HepG2 (cell line): ENCODE data around the gene MYO15A. TPM values are rescaled to one million over a fixed set of nuclear protein-coding genes. Genes with fewer than 3 reads are reported as not detected.

Experiments
- ATAC-seq: fragments of 200-7000 bp; cut with Tn5 transposase; 3 replicates; pipeline ENCODE4 v1.9.1; 2020; ENCODE audit warnings: mild to moderate bottlenecking, moderate library complexity
- BruUV-seq: library from RNA; stranded (reverse); fragments of 400-500 nt; replicated peaks from 2 replicates; lab custom pipeline; 2021; lab: Mats Ljungman, UMichigan
- CTCF ChIA-PET: fragments of 300-600 bp; formaldehyde crosslinking; extraction: SDS; loops from one replicate; lab custom pipeline; 2021; ENCODE audit warnings: low total read pairs, inconsistent platforms, low intra/inter-chr PET ratio; lab: Yijun Ruan, JAX
- POLR2A ChIA-PET: fragments of 350-600 bp; sonication (Branson Sonifier 250); formaldehyde crosslinking; loops from one replicate; lab custom pipeline; 2020; ENCODE audit warnings: antibody characterized with exemption, inconsistent platforms; lab: Yijun Ruan, JAX
- DNase-seq: peaks from one replicate; pipeline ENCODE4 v3.0.0-alpha.2; 2015; ENCODE audit warnings: low spot score
- FAIRE-seq: peaks from 3 replicates; lab custom pipeline; 2011; peaks lifted over from hg19 to GRCh38; lab: Jason Lieb, UNC
- H2AFZ ChIP-seq: one replicate; pipeline ENCODE4 v1.6.1; 2011; ENCODE audit warnings: low read length, inconsistent platforms
- H3K27ac ChIP-seq: fragments of 300-600 bp; 3 replicates; pipeline ENCODE4 v1.8.0; 2011; ENCODE audit warnings: mixed run types, mild to moderate bottlenecking, mixed read lengths, low read length, inconsistent platforms; ENCODE audit not compliant: insufficient read depth; ENCODE audit errors: extremely low read length
- H3K27me3 ChIP-seq, 2 experiments: fragments of 200-600 bp in 1 of 2; 2 replicates in 1 of 2; 3 replicates in 1 of 2; pipeline versions ENCODE4 v1.6.0 to v1.8.0; 2011; ENCODE audit warnings: low read length in 2 of 2, mild to moderate bottlenecking in 2 of 2, moderate library complexity in 2 of 2, inconsistent platforms in 1 of 2; ENCODE audit not compliant: insufficient read depth in 2 of 2, control insufficient read depth in 1 of 2
- H3K36me3 ChIP-seq, 2 experiments: fragments of 200-600 bp in 1 of 2; replicated peaks in 1 of 2; 2 replicates in 1 of 2; 3 replicates in 1 of 2; pipeline versions ENCODE4 v1.5.1 to v1.8.0; 2011; ENCODE audit warnings: low read length in 2 of 2, inconsistent platforms in 1 of 2; ENCODE audit not compliant: insufficient read depth in 2 of 2, control insufficient read depth in 1 of 2
- H3K4me1 ChIP-seq: 2 replicates; pipeline ENCODE4 v1.5.1; 2012; ENCODE audit warnings: low read length, inconsistent platforms; ENCODE audit not compliant: insufficient read depth
- H3K4me2 ChIP-seq: 2 replicates; pipeline ENCODE4 v1.6.0; 2011; ENCODE audit warnings: low read depth, low read length, inconsistent platforms
- H3K4me3 ChIP-seq, 3 experiments: fragments of 200-600 bp in 1 of 3; sonication (generic), shearing (Covaris generic) in 1 of 3; replicated peaks in 1 of 3; 2 replicates each; pipeline ENCODE4 v1.5.1; 2011 to 2016; ENCODE audit warnings: low read length in 3 of 3, inconsistent platforms in 2 of 3, low read depth in 2 of 3, mild to moderate bottlenecking in 2 of 3, control low read depth in 1 of 3, mixed read lengths in 1 of 3; ENCODE audit not compliant: insufficient read depth in 1 of 3
- H3K79me2 ChIP-seq: one replicate; pipeline ENCODE4 v1.6.1; 2011; ENCODE audit warnings: low read length, inconsistent platforms; ENCODE audit not compliant: insufficient read depth
- H3K9ac ChIP-seq: 2 replicates; pipeline ENCODE4 v1.6.0; 2011; ENCODE audit warnings: mild to moderate bottlenecking, low read depth, low read length, inconsistent platforms; ENCODE audit not compliant: insufficient read depth
- H3K9me3 ChIP-seq: 2 replicates; pipeline ENCODE4 v1.5.1; 2012; ENCODE audit warnings: mild to moderate bottlenecking, low read length
- H4K20me1 ChIP-seq: 2 replicates; pipeline ENCODE4 v1.6.0; 2011; ENCODE audit warnings: inconsistent platforms, mild to moderate bottlenecking, low read length, moderate library complexity; ENCODE audit not compliant: insufficient read depth
- FOXA3 ChIP-seq: IDR thresholded peaks from 2 replicates; pipeline ENCODE4 v1.6.1; 2016; ENCODE audit warnings: missing genetic modification reagents, missing compliant biosample characterization
- HCFC1 ChIP-seq: fragments of 150-350 bp; IDR thresholded peaks from 2 replicates; pipeline ENCODE4 v1.6.1; 2014; ENCODE audit warnings: low read depth, low read length
- MTA1 ChIP-seq: sonication (generic); formaldehyde crosslinking; IDR thresholded peaks from 2 replicates; pipeline ENCODE4 v1.4.0; 2020; ENCODE audit warnings: missing genetic modification reagents, mild to moderate bottlenecking, borderline replicate concordance
- NR2F6 ChIP-seq, 2 experiments: IDR thresholded peaks; 2 replicates each; pipeline ENCODE4 v1.6.1; 2016; ENCODE audit warnings: antibody characterized with exemption in 1 of 2, mild to moderate bottlenecking in 1 of 2
- PATZ1 ChIP-seq: sonication (generic); formaldehyde crosslinking; IDR thresholded peaks from 2 replicates; pipeline ENCODE4 v1.4.0; 2020; ENCODE audit warnings: missing genetic modification reagents
- PAXIP1 ChIP-seq: sonication (generic); formaldehyde crosslinking; conservative IDR thresholded peaks from 2 replicates; pipeline ENCODE4 v1.4.0; 2020; ENCODE audit warnings: mild to moderate bottlenecking, missing genetic modification reagents, moderate library complexity
- PHF21A ChIP-seq: sonication (generic); formaldehyde crosslinking; IDR thresholded peaks from 2 replicates; pipeline ENCODE4 v1.5.0; 2020; ENCODE audit warnings: mild to moderate bottlenecking, missing genetic modification reagents
- RCOR2 ChIP-seq: IDR thresholded peaks from 2 replicates; pipeline ENCODE4 v1.6.1; 2016; ENCODE audit warnings: missing biosample characterization, missing genetic modification reagents
- SIX1 ChIP-seq: sonication (generic); formaldehyde crosslinking; IDR thresholded peaks from 2 replicates; pipeline ENCODE4 v1.4.0; 2020; ENCODE audit warnings: missing genetic modification reagents, borderline replicate concordance
- ZNF30 ChIP-seq: sonication (generic); formaldehyde crosslinking; IDR thresholded peaks from 2 replicates; pipeline ENCODE4 v1.5.0; 2020; ENCODE audit warnings: mild to moderate bottlenecking, missing genetic modification reagents
- ZNF788 ChIP-seq: sonication (generic); formaldehyde crosslinking; IDR thresholded peaks from 2 replicates; pipeline ENCODE4 v1.5.0; 2020; ENCODE audit warnings: mild to moderate bottlenecking, missing genetic modification reagents, borderline replicate concordance
- WGBS: methylation state at CpG from one replicate; pipeline ENCODE4 v1.1.6; 2017; ENCODE audit warnings: low lambda C conversion rate; 5-methylcytosine and 5-hydroxymethylcytosine counted together
- in situ Hi-C: cut with HindIII; loops from 2 replicates; pipeline ENCODE4 v1.10.0; 2017; ENCODE audit warnings: low pct_unique_long_range_greater_than_20kb; ENCODE audit not compliant: extremely low pct_ligation_motif_present
- intact Hi-C: fragments of 100-400 bp; cut with micrococcal nuclease; formaldehyde crosslinking; loops from one replicate; pipeline ENCODE4 v1.10.0; 2022; ENCODE audit not compliant: unreplicated experiment
- polyA plus RNA-seq, 8 experiments: library from polyadenylated mRNA; depleted of rRNA in 3 of 8; stranded (reverse) in 7 of 8; unstranded in 1 of 8; fragments of >200 nt; fragmentation: Illumina TruSeq in 4 of 8; extraction: Trizol in 4 of 8; gene quantifications; 2 replicates each; pipeline versions ENCODE4 v1.2.1 to v1.2.3, GENCODE V29; 2011 to 2016; ENCODE audit warnings: low read depth in 4 of 8, missing spikeins in 1 of 8, mixed read lengths in 1 of 8; ENCODE audit not compliant: insufficient read depth in 1 of 8
- total RNA-seq, 5 experiments: library from RNA; depleted of rRNA; stranded (reverse); fragments of >200 nt; fragmentation: Illumina TruSeq; extraction: Trizol; gene quantifications; 2 replicates each; pipeline ENCODE4 v1.2.3, GENCODE V29; 2016; ENCODE audit warnings: low read depth in 1 of 5
- TF ChIP-seq, protein P1 (sequence below): sonication (generic); formaldehyde crosslinking; IDR thresholded peaks from 2 replicates; pipeline ENCODE4 v1.5.0; 2020; ENCODE audit warnings: mild to moderate bottlenecking, missing genetic modification reagents, moderate library complexity

The MYO15A gene
- total and polyA plus RNA-seq, 2 of the 13 experiments (the other 11 are each of a cell fraction or from before 2014, with no cell fraction given): 0.07 to 0.20 TPM

DNA sequence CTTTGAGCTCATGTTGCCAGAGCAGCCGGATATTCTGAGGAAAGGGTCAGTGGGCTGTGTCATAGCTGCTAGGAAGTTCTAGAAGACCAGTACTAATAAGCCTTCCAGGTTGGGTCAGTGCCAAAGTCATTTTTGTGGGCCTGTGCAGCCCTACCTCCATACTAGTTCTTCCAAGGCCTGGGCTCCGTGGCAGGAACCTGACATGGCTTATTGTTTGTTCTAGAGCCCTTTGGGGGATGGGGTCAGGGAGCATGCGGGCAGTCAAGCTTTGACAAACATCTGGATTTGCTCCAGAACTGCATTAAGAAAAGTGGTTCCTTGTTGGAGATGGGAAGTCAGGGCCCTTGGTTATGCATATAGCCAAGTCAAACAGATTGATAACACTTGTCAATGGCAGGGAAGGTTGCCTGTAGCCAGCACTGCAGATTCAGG lies 82.7 kb downstream of the MYO15A start (continued):
- TF ChIP-seq NR2F6 (IDR thresholded peaks at IDR 0.05) (no peak; the same call in 1 of the 2 replicates), NR2F6 (CRISPR knock-in tag; IDR thresholded peaks at IDR 0.05) (peak; percentile 62), RCOR2 (peak; percentile 50; the same call in 1 of the 2 replicates), SIX1 (no peak), ZNF30 (CRISPR knock-in tag) (no peak), PHF21A (CRISPR knock-in tag) (no peak)

DNA sequence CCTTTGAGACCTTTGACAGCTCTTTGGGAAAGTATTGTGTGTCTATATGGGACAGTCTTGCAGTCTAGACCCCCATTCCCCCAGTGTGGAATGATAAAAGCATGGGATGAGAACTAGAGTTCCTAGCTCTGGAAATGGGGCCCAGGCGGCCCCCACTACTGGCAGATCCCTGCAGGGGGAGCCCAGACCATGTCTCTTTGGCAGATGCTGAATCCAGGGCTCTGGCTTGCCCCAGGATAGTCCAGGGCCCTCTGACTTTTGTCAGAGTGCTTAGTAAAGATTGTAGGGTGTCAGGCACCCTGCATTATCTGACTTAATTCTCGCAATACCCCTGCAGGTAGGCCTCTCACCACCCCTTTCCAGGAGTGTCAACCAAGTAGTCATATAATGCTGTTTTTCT lies 83.4 kb downstream of the MYO15A start:
- POLR2A ChIA-PET: interaction anchor here (1.0 to 2.1 kb wide), 3 partner anchors 8 to 11 kb away, joined by 4 to 13 read pairs (median 5); partner anchors contain the start of gene ALKBH5
- no peaks in the 10 kb centered on the region for H3K27me3 ChIP-seq
- no peak overlapping the region for H2AFZ ChIP-seq
- CTCF ChIA-PET: no interaction called here
- H3K36me3 ChIP-seq: peaks cover 19 to 59% of the 10 kb centered on the region in 2 experiments
- no peak overlapping the region for H3K4me3 ChIP-seq
- H3K27ac ChIP-seq: peak overlapping the region; percentile 67
- no peaks in the 10 kb centered on the region for H3K9me3 ChIP-seq
- intact Hi-C loops: no loop called here
- no TSS peak for BruUV-seq
- no peak overlapping the region for H3K9ac ChIP-seq
- peaks cover 57% of the 10 kb centered on the region for H3K4me1 ChIP-seq
- 90% methylated on average over 2 of the region's 2 CpGs for WGBS
- peaks cover 90% of the 10 kb centered on the region for H3K79me2 ChIP-seq
- in situ Hi-C loops: no loop called here
- 0 out of 2 replicates have a peak overlapping the region, but pooled peaks have one; percentile 71 for H3K4me2 ChIP-seq
- FAIRE-seq: no peak
- H4K20me1 ChIP-seq: peaks cover 57% of the 10 kb centered on the region
- TF ChIP-seq PATZ1 (CRISPR knock-in tag) (peak; percentile 34; the same call in 1 of the 2 replicates), ZNF788 (no peak), FOXA3 (no peak), MTA1 (CRISPR knock-in tag) (no peak), HCFC1 (no peak), PAXIP1 (no peak)
- TF ChIP-seq, protein P1, sequence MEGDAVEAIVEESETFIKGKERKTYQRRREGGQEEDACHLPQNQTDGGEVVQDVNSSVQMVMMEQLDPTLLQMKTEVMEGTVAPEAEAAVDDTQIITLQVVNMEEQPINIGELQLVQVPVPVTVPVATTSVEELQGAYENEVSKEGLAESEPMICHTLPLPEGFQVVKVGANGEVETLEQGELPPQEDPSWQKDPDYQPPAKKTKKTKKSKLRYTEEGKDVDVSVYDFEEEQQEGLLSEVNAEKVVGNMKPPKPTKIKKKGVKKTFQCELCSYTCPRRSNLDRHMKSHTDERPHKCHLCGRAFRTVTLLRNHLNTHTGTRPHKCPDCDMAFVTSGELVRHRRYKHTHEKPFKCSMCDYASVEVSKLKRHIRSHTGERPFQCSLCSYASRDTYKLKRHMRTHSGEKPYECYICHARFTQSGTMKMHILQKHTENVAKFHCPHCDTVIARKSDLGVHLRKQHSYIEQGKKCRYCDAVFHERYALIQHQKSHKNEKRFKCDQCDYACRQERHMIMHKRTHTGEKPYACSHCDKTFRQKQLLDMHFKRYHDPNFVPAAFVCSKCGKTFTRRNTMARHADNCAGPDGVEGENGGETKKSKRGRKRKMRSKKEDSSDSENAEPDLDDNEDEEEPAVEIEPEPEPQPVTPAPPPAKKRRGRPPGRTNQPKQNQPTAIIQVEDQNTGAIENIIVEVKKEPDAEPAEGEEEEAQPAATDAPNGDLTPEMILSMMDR (CRISPR knock-in tag): peak; percentile 24; the same call in 1 of the 2 replicates
- DNase-seq: no peak
- ATAC-seq: peak; percentile 56
